GM21526 (cell line): ENCODE results near the gene RABAC1.
"Not testable (repeated sequence)": the region's sequence is repeated elsewhere in the genome, so short reads cannot be mapped to it uniquely, and the experiment has no call there.

ENCODE experiments used
- ATAC-seq: cut with Tn5 transposase; IDR thresholded peaks from one replicate; pipeline ENCODE4 v1.9.1; 2021; ENCODE audit warnings: moderate library complexity; ENCODE audit not compliant: unreplicated experiment, low FRiP score

RABAC1 gene

GRCh38 chr19:41919948-41920712, 39.0 kb downstream of the RABAC1 start:
- no peak for ATAC-seq

- ATAC-seq: no peak
Measured at GRCh38 chr19:41918653-41919244, 40.4 kb downstream of the RABAC1 start.

- no peak for ATAC-seq
Measured at GRCh38 chr19:41918095-41918494, 41.0 kb downstream of the RABAC1 start.

GRCh38 chr19:41917676-41918075, 41.4 kb downstream of the RABAC1 start:
- no peak for ATAC-seq

- no peak for ATAC-seq
Measured at GRCh38 chr19:41915776-41916414, 43.2 kb downstream of the RABAC1 start.

GRCh38 chr19:41915021-41915775, 43.9 kb downstream of the RABAC1 start:
- ATAC-seq: no peak

GRCh38 chr19:41914424-41914834, 44.7 kb downstream of the RABAC1 start:
- ATAC-seq: not testable (repeated sequence)

GRCh38 chr19:41913538-41914423, 45.3 kb downstream of the RABAC1 start:
- no peak for ATAC-seq

- ATAC-seq: no peak
Measured at GRCh38 chr19:41912899-41913537, 46.1 kb downstream of the RABAC1 start.

- no peak for ATAC-seq
Measured at GRCh38 chr19:41911889-41912731, 47.0 kb downstream of the RABAC1 start.

- ATAC-seq: no peak
Measured at GRCh38 chr19:41910992-41911888, 47.9 kb downstream of the RABAC1 start.

- ATAC-seq: no peak
Measured at GRCh38 chr19:41910240-41910991, 48.7 kb downstream of the RABAC1 start.

- no peak for ATAC-seq
Measured at GRCh38 chr19:41909706-41910105, 49.4 kb downstream of the RABAC1 start.

- no peak for ATAC-seq
Measured at GRCh38 chr19:41908724-41909464, 50.2 kb downstream of the RABAC1 start.

GRCh38 chr19:41907994-41908615, 51.0 kb downstream of the RABAC1 start:
- no peak for ATAC-seq
